ENCODE results near the gene APOE.

GRCh38 chr19:44867578-44867977 is 38.0 kb upstream of the APOE start:
- TF ChIP-seq ARNT (IDR thresholded peaks at IDR 0.05) = no peak
- no peak for TF ChIP-seq BHLHE40 (IDR thresholded peaks at IDR 0.05; ENCODE audit: borderline replicate concordance)
- no peak for TF ChIP-seq SUZ12 (IDR thresholded peaks at IDR 0.05)
- TF ChIP-seq FOXK2 (IDR thresholded peaks at IDR 0.05) = no peak
- TF ChIP-seq SP1 (IDR thresholded peaks at IDR 0.05) = no peak
- no peak for TF ChIP-seq HDGF (IDR thresholded peaks at IDR 0.05; ENCODE audit: borderline replicate concordance)
- no peak for TF ChIP-seq FOXA1 (IDR thresholded peaks at IDR 0.05)
- no peak for TF ChIP-seq L3MBTL2 (conservative IDR thresholded peaks at IDR 0.05)
- TF ChIP-seq ELF4 (IDR thresholded peaks at IDR 0.05) = no peak
- no peak for TF ChIP-seq TARDBP (IDR thresholded peaks at IDR 0.05)
- TF ChIP-seq, protein P1, sequence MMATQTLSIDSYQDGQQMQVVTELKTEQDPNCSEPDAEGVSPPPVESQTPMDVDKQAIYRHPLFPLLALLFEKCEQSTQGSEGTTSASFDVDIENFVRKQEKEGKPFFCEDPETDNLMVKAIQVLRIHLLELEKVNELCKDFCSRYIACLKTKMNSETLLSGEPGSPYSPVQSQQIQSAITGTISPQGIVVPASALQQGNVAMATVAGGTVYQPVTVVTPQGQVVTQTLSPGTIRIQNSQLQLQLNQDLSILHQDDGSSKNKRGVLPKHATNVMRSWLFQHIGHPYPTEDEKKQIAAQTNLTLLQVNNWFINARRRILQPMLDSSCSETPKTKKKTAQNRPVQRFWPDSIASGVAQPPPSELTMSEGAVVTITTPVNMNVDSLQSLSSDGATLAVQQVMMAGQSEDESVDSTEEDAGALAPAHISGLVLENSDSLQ (IDR thresholded peaks at IDR 0.05) = no peak
- no peak for TF ChIP-seq ZNF384 (IDR thresholded peaks at IDR 0.05)
- no peak for TF ChIP-seq CTBP1 (IDR thresholded peaks at IDR 0.05; ENCODE audit: borderline replicate concordance)
